DOHH2 (cell line): ENCODE measurements around the gene GLIPR1L1.

Experiments
- H3F3A ChIP-seq: fragments of 200-600 bp; sonication (generic), shearing (Covaris generic); 2 replicates; pipeline ENCODE4 v1.6.0; 2016; ENCODE audit warnings: antibody characterized with exemption, mild to moderate bottlenecking; ENCODE audit not compliant: control insufficient read depth, insufficient read depth
- H3K27ac ChIP-seq: fragments of 200-600 bp; sonication (generic); 2 replicates; pipeline ENCODE4 v1.5.1; 2014; ENCODE audit warnings: low read depth, mild to moderate bottlenecking, low read length, moderate library complexity
- H3K27me3 ChIP-seq: fragments of 200-600 bp; sonication (generic); 2 replicates; pipeline ENCODE4 v1.6.1; 2014; ENCODE audit warnings: mild to moderate bottlenecking, low read length, mixed read lengths; ENCODE audit not compliant: control insufficient read depth
- H3K36me3 ChIP-seq: fragments of 200-600 bp; sonication (generic); 2 replicates; pipeline ENCODE4 v1.6.1; 2014; ENCODE audit warnings: mild to moderate bottlenecking, low read length, moderate library complexity, mixed read lengths; ENCODE audit not compliant: control insufficient read depth
- H3K4me1 ChIP-seq: fragments of 200-600 bp; sonication (generic); 2 replicates; pipeline ENCODE4 v1.6.1; 2014; ENCODE audit warnings: mild to moderate bottlenecking, low read length, mixed read lengths; ENCODE audit not compliant: control insufficient read depth
- H3K4me2 ChIP-seq: fragments of 200-600 bp; sonication (generic); 2 replicates; pipeline ENCODE4 v1.6.0; 2014; ENCODE audit warnings: mild to moderate bottlenecking, low read length, moderate library complexity
- H3K4me3 ChIP-seq: fragments of 200-600 bp; sonication (generic); 2 replicates; pipeline ENCODE4 v1.5.1; 2014; ENCODE audit warnings: mild to moderate bottlenecking, low read length, mixed read lengths
- H3K79me2 ChIP-seq: fragments of 200-600 bp; sonication (generic); 2 replicates; pipeline ENCODE4 v1.6.1; 2014; ENCODE audit warnings: mild to moderate bottlenecking, low read length, mixed read lengths; ENCODE audit not compliant: control insufficient read depth
- H3K9me2 ChIP-seq: fragments of 200-600 bp; sonication (generic); replicated peaks from 2 replicates; pipeline ENCODE4 v1.6.1; 2014; ENCODE audit warnings: mild to moderate bottlenecking, low read length, mixed read lengths; ENCODE audit not compliant: control insufficient read depth
- H3K9me3 ChIP-seq: fragments of 200-600 bp; sonication (generic); 2 replicates; pipeline ENCODE4 v1.6.1; 2014; ENCODE audit warnings: antibody characterized with exemption, low read length, mixed read lengths; ENCODE audit not compliant: control insufficient read depth, insufficient read depth
- H4K20me1 ChIP-seq: fragments of 200-600 bp; sonication (generic); 2 replicates; pipeline ENCODE4 v1.6.0; 2014; ENCODE audit warnings: low read depth, mild to moderate bottlenecking, antibody characterized with exemption, low read length, moderate library complexity; ENCODE audit not compliant: control insufficient read depth, insufficient read depth
- EZH2phosphoT487 ChIP-seq: fragments of 200-600 bp; sonication (generic); IDR thresholded peaks from 2 replicates; pipeline ENCODE4 v1.6.1; 2017; ENCODE audit warnings: borderline replicate concordance, mild to moderate bottlenecking, antibody characterized with exemption, low read length, moderate library complexity, mixed read lengths
- TF ChIP-seq, protein P1 (sequence below): fragments of 200-600 bp; sonication (generic); IDR thresholded peaks from one replicate; pipeline ENCODE4 v1.5.1; 2014; ENCODE audit warnings: antibody characterized with exemption, mild to moderate bottlenecking, low read depth, low read length; ENCODE audit not compliant: poor library complexity, severe bottlenecking

Gene GLIPR1L1

DNA sequence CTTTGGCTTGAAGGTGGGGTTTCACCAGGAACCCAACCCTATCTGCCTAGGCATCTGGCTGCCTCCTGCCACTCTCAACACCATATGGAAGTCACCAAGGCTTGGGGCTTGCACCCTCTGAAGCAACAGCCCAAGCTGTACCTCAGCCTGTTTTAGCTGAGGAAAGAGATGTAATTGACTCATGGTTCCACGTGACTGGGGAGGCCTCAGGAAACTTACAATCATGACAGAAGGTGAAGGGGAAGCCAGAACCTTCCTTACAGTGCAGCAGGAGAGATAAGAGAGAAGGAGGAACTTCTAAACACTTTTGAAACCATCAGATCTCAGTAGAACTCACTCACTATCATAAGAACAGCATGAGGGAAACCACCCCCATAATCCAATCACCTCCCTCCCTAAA lies 26.9 kb downstream of the GLIPR1L1 start:
- no peak overlapping the region for H3K27ac ChIP-seq
- no peak overlapping the region for H3K4me3 ChIP-seq
- no peaks in the 10 kb centered on the region for H4K20me1 ChIP-seq
- H3K36me3 ChIP-seq: no peaks in the 10 kb centered on the region
- no peaks in the 10 kb centered on the region for H3K79me2 ChIP-seq
- no peaks in the 10 kb centered on the region for H3K27me3 ChIP-seq
- H3K9me3 ChIP-seq: no peaks in the 10 kb centered on the region
- no peaks in the 10 kb centered on the region for H3K9me2 ChIP-seq
- no peak for TF ChIP-seq EZH2phosphoT487
- TF ChIP-seq, protein P1, sequence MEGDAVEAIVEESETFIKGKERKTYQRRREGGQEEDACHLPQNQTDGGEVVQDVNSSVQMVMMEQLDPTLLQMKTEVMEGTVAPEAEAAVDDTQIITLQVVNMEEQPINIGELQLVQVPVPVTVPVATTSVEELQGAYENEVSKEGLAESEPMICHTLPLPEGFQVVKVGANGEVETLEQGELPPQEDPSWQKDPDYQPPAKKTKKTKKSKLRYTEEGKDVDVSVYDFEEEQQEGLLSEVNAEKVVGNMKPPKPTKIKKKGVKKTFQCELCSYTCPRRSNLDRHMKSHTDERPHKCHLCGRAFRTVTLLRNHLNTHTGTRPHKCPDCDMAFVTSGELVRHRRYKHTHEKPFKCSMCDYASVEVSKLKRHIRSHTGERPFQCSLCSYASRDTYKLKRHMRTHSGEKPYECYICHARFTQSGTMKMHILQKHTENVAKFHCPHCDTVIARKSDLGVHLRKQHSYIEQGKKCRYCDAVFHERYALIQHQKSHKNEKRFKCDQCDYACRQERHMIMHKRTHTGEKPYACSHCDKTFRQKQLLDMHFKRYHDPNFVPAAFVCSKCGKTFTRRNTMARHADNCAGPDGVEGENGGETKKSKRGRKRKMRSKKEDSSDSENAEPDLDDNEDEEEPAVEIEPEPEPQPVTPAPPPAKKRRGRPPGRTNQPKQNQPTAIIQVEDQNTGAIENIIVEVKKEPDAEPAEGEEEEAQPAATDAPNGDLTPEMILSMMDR: no peak
- no peak overlapping the region for H3K4me2 ChIP-seq
- no peaks in the 10 kb centered on the region for H3K4me1 ChIP-seq
- H3F3A ChIP-seq: no peaks in the 10 kb centered on the region

DNA sequence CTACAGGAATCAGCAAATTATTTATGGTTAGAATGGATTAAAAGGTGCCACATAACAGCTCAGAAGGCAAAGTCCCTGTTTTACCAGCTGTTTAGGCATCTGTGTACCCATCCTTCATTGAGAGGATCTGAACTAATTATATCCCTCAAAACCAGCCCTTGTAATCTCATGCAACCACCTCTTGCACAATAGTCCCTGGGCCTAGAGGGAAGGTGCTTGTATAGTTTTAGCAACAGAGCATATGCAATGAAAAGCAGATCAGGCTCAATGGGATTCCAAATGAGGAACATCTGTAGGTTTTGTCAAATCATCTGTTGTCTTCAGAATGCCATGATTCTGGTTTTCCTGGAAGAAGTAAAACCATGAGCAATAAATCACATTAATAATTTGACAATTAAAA lies 30.4 kb downstream of the GLIPR1L1 start:
- Histone ChIP-seq H3K27ac (no peak overlapping the region), H4K20me1 (no peaks in the 10 kb centered on the region), H3K27me3 (no peaks in the 10 kb centered on the region), H3K4me2 (no peak overlapping the region), H3K9me3 (no peaks in the 10 kb centered on the region), H3K79me2 (no peaks in the 10 kb centered on the region), H3K4me1 (no peaks in the 10 kb centered on the region), H3K4me3 (no peak overlapping the region), H3K36me3 (no peaks in the 10 kb centered on the region), H3F3A (no peaks in the 10 kb centered on the region), H3K9me2 (no peaks in the 10 kb centered on the region)
- TF ChIP-seq, protein P1: no peak
- TF ChIP-seq EZH2phosphoT487: no peak

DNA sequence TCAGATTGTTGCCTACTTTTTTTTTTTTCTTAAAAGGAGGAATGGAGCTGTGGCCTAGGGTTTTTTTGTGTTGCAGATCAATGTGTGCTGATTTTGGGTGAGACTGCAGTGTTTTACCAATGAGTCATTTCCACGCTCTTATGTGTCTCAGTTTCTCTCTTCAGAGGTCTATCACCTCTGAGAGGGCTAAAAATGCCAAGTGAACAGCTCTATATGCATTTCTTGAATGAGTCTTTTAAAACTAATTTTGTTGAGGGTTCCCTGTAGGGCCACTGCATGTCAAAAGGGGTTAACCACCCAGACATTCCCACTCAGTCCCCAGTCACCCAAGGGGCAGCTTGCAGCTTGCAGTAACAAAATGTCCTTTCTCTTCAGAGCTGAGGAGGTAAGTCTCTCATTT lies 32.2 kb downstream of the GLIPR1L1 start:
- no peaks in the 10 kb centered on the region for H3K27me3 ChIP-seq
- no peaks in the 10 kb centered on the region for H3K36me3 ChIP-seq
- no peaks in the 10 kb centered on the region for H3K9me3 ChIP-seq
- no peak for TF ChIP-seq EZH2phosphoT487
- TF ChIP-seq, protein P1: no peak
- no peaks in the 10 kb centered on the region for H3K79me2 ChIP-seq
- no peaks in the 10 kb centered on the region for H4K20me1 ChIP-seq
- H3F3A ChIP-seq: no peaks in the 10 kb centered on the region
- no peak overlapping the region for H3K4me3 ChIP-seq
- H3K4me1 ChIP-seq: no peaks in the 10 kb centered on the region
- H3K4me2 ChIP-seq: no peak overlapping the region
- no peak overlapping the region for H3K27ac ChIP-seq
- no peaks in the 10 kb centered on the region for H3K9me2 ChIP-seq

- Histone ChIP-seq H3F3A (no peaks in the 10 kb centered on the region), H3K27me3 (no peaks in the 10 kb centered on the region), H3K79me2 (no peaks in the 10 kb centered on the region), H3K4me2 (no peak overlapping the region), H3K27ac (no peak overlapping the region), H3K36me3 (no peaks in the 10 kb centered on the region), H3K9me2 (no peaks in the 10 kb centered on the region), H4K20me1 (no peaks in the 10 kb centered on the region), H3K9me3 (no peaks in the 10 kb centered on the region), H3K4me1 (no peaks in the 10 kb centered on the region), H3K4me3 (no peak overlapping the region)
- no peak for TF ChIP-seq EZH2phosphoT487
- TF ChIP-seq, protein P1: no peak
These were observed 40.5 kb downstream of the GLIPR1L1 start for GRCh38 chr12:75374971-75375370.
